Superior temporal gyrus (tissue), 1 donor: Measurements from ENCODE around the gene CCDC126.
"Not testable (repeated sequence)": the region's sequence is repeated elsewhere in the genome, so short reads cannot be mapped to it uniquely, and the experiment has no call there.

Source experiments
- DNase-seq: peaks from one replicate; pipeline ENCODE4 v3.0.0-alpha.2; 2016; ENCODE audit errors: extremely low spot score

Gene CCDC126

DNA sequence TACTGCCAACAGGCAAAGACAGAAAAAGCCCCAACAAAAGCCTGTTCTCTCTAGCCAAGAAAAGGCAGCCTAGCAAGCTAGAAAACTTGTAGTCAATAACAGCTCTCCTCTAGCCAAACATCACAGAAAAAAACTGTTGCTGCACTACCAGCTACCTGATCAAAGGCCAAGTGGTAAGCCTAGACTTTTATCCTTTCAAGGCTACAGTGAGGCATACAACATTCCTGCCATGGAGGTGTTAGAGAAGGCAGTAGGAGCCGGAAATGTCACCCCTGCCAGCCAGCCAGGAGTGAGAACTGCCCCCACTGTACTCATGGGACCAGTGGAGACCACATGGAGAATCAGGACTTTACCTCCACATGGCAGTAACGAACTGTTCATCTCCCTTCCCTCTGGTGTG, 31.2 kb downstream of the CCDC126 start:
- no peak for DNase-seq

DNA sequence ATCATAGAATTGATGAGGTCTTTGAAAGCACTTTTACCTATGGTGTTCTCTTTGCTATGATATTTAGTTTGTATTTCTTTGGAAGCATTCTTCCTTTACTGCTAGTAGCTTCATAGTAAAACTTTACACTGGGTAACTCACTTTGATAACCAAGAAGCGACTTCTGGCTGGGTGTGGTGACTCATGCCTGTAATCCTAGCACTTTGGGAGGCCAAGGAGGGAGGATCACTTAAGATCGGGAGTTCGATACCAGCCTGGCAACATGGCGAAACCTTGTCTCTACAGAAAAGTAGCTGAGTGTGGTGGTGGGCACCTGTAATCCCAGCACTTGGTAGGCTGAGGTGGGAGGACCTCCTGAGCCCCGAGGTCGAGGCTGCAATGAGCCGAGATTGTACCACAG, 36.2 kb downstream of the CCDC126 start:
- no peak for DNase-seq

DNA sequence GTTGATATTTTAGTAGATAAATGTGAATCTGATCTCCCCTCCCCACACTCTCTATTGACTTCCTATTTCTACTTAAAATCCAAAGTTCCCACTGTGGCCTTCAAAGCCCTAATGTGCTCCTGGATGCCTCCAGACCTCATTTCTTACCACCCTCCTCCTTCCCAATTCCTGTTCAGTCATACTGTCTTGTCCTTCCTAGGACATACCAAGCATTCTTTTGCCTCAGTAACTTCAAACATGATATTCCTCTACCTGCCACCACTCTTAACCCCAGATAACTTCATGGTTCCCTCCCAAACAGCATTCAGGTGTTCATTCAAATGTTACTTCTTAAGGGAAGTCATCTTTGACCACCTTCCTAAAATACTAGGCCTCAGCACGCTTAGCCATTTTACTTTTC, 48.6 kb downstream of the CCDC126 start:
- no peak for DNase-seq

DNA sequence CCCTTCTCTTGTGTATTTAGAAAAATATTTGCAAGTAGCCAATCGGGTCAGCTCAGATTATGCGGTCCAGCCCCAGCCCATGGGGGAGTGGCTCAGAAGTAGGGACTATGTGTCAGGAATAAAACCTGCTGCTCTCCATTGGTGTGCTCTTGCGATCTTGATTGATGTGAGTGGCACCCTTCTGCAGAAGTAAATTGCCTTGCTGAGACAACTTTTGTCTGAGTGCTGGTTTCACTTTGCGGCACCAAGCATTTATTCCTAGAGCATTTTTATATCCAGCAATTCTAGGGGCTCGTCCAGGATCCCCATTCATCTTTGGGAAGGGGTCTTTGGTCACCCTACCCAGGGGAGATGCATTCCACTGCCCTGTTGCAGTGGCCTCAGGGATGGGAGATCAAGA, 56.8 kb downstream of the CCDC126 start:
- DNase-seq: no peak

DNA sequence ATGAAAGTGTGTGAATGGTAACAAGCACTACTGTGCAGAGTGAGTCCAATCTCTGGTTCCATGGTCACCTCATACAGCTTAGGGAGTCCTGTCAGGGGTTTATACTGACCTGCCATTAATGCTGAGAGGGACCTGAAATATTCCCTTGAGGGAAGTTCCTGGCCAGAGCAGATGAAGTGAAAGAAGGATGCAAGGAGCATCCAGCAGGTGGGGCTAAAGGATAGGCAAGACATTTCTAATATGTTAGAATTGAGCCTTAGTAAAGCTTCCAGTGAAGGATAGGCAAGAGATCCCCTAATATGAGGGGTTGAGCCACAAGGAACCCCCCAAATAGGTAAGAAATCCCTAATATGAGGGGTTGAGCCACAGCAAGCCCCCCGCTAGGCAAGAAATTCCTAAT, 57.3 kb downstream of the CCDC126 start:
- peak; percentile 70 for DNase-seq

GRCh38 chr7:23655433-23655832, 58.3 kb downstream of the CCDC126 start:
- DNase-seq: no peak

DNA sequence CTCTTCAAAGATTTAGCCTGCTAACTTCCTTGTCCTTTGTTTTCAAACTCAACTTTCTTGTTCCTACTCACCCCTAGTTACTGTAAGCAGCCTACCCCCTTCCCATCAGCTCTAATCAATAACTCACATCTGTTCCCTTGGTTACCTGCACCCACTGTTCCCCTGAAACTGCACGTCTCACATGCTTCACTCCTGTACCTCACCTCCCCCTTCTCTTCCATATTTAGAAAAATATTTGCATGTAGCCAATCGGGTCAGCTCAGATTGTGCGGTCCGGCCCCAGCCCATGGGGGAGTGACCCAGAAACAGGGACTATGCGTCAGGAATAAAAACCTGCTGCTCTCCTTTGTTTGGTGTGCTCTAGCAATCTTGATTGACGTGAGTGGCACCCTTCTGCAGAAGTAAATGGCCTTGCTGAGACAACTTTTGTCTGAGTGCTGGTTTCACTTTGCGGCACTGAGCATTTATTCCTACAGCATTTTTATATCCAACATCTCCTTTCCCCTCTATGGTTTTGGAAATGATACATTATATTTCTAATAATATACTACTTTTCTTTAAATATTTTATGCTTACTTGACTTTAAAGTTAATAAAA, 61.7 kb downstream of the CCDC126 start:
- no peak for DNase-seq

DNA sequence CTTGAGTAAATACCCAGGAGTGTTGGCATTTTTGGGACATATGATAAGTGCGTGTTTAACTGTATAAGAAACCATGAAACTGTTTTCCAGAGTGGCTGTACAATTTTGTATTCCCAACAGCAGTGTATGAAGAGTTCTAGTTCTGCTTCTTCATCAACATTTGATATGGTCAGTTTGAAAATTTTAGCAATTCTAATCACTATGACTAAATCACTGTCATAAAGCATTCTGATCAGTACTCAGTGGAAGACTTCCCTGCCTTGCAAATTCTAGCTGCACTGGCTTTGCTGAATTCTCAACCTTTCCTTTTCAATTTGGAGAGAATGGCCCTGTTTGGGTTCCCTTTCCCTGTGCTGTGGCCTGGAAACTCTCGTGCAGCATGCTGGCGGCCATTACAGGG, 64.2 kb downstream of the CCDC126 start:
- no peak for DNase-seq

DNA sequence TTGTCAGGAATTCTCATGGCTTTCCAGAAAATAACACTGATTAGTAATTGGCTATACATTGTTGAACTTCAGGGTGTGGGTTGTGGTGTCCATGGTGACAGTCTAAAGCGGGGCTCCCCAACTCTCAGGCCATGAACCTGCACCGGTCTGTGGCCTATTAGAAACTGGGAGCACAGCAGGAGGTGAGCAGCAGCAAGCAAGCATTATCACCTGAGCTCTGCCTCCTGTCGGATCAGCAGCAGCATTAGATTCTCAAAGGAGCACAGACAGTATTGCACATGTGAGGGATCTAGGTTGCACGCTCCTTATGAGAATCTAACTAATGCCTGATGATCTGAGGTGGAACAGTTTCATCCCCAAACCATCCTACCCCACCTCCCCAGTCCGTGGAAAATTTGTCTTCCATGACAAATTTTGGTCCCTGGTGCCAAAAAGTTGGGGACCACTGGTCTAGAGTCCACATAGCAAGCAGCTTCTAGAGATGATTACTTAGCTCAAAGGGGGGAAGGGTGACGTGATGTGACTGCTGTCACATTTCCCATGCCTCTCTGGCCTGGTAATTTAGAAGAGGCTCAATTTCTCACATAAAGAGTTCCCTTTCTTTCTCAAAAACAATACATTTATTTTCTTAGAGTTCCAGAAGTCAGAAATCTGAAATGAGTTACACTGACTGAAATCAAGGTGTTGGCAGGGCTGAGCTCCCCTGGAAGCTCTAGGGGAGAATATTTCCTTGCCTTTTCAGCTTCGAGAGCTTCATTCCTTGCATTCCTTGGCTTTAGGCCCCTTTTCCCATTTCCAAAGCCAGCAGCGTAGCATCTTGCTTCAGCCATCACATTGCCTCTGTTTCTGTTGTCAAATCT, 65.2 kb downstream of the CCDC126 start:
- DNase-seq: no peak

- no peak for DNase-seq
Observed at GRCh38 chr7:23662984-23663313, 65.8 kb downstream of the CCDC126 start.

DNA sequence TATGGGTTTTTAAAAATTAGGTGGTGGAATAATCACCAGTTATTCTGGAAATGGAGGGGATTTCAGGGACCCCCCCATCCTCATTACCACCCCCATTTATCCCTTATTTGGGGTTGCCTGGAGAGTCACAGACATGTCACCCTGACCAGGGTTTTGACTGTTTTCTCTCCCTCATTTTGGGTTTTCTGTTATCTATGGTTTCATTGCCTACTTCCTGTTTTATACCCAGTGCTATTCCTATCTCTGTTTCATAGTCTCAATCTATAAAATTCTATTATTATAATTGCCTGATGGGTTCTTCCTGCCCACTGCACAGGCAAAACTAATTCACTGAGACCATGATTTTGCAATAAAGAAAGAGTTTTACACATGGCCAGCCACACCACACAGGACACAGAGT, 66.9 kb downstream of the CCDC126 start:
- DNase-seq: no peak

DNA sequence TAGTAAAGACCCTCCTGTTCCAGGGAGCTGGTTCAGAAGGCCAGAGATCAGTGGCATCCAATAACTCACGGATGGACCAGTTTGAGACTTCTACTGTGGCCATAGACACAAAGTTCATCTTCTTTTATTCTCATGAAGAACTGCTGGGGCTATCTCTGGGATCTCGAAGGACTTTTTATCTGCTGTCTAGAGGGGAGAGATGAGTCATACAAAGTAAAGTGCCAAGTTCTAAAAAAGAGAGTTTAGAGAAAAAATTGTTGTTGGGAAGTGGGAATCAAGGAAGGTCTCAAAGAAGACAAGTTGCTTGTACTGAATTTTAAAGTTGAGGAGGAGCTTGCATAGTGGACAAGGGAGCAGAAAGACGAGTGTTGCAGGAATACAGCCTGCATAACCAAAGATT, 74.9 kb downstream of the CCDC126 start:
- DNase-seq: no peak

GRCh38 chr7:23679898-23680413, 82.8 kb downstream of the CCDC126 start, which contains the start of gene FAM221A:
FAM221A (plus strand) TSS chr7:23680199; CDS start chr7:23680219, 20 bp downstream.
- peak; percentile 88 for DNase-seq

GRCh38 chr7:23680414-23681405, 83.5 kb downstream of the CCDC126 start:
- DNase-seq: peak; percentile 75

- not testable (repeated sequence) for DNase-seq
Observed at GRCh38 chr7:23684041-23684440, 86.9 kb downstream of the CCDC126 start.

- DNase-seq: peak; percentile 31
Observed at GRCh38 chr7:23685731-23686130, 88.5 kb downstream of the CCDC126 start.

DNA sequence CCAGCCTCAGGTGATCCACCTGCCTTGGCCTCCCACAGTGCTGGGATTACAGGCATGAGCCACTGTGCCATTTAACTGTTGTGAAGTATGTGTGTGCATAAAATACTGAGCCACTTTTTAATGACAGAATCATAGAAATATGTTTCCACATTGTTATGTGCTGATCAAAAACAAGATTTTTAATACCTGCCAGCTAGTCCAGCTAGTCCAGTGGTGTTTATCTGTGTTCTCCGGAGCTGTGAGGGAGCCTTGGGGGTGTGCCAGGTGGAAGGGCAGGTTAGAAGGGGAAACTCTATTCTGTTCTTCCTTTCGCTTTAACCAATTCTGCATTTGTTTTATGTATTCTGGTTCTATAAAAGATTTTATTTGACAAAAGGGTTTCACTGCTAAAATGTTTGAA, 89.8 kb downstream of the CCDC126 start:
- no peak for DNase-seq

GRCh38 chr7:23689165-23689564, 92.0 kb downstream of the CCDC126 start:
- DNase-seq: no peak

DNA sequence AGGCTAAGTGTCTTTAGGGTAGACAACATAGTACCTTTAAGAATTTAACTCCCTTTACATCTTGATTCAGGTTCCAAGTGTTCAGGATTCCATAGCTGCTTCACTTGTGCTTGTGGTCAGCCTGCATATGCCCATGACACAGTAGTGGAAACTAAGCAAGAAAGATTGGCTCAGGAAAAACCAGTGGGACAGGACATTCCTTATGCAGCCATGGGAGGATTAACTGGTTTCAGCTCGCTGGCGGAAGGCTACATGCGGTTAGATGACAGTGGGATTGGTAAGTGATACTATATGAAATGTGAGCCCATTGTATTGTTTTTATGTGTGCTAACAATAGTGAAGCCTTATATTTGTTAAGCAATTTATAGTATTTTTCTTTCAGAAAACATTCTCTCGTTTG, 94.1 kb downstream of the CCDC126 start:
- DNase-seq: no peak

DNA sequence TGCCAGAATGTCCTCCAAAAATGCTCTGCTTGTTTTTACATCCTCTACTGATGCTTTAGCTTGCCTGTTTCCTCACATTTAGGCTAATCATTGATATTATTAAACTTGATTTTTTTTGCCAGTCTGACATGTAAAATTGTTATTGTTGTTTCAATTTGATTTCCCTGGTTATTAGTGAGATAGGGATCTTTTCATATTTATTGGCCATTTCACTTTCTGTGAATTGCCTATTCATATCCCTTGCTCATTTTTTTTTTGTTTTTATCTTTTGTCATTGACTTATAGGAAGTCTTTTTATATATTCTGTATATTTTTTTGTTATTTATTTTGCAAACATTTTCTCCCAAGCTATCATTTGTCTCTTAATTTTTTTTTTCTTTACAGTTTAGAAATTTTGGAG, 96.0 kb downstream of the CCDC126 start:
- no peak for DNase-seq
